PFSK-1 (cell line): ENCODE data around the gene MPND.

Source experiments
- FOXP2 ChIP-seq: optimal IDR thresholded peaks from 2 replicates; pipeline ENCODE3; 2011; ENCODE audit warnings: borderline replicate concordance, control low read depth, inconsistent platforms; ENCODE audit not compliant: insufficient read depth; ENCODE audit errors: extremely low read length, extremely low read depth
- POLR2AphosphoS5 ChIP-seq: IDR thresholded peaks from 2 replicates; pipeline ENCODE4 v1.6.1; 2012; ENCODE audit warnings: low read depth, mild to moderate bottlenecking, control low read depth, low read length, moderate library complexity
- REST ChIP-seq, 2 experiments: IDR thresholded peaks; 2 replicates each; pipeline versions ENCODE4 v1.6.1 to v1.8.0; 2011 to 2012; ENCODE audit warnings: low read depth in 2 of 2, low read length in 2 of 2, control low read depth in 1 of 2, inconsistent platforms in 1 of 2, mild to moderate bottlenecking in 1 of 2, moderate library complexity in 1 of 2; ENCODE audit not compliant: insufficient read depth in 1 of 2
- SIN3A ChIP-seq: IDR thresholded peaks from 2 replicates; pipeline ENCODE4 v1.6.1; 2012; ENCODE audit warnings: mild to moderate bottlenecking, low read length, moderate library complexity, borderline replicate concordance; ENCODE audit not compliant: insufficient read depth
- TAF1 ChIP-seq: IDR thresholded peaks from 2 replicates; pipeline ENCODE4 v1.6.1; 2012; ENCODE audit warnings: low read length, control low read depth, borderline replicate concordance; ENCODE audit not compliant: insufficient read depth

The MPND gene

GRCh38 chr19:4399812-4400134 is 56.4 kb downstream of the MPND start:
- TF ChIP-seq FOXP2, result no peak
- no peak for TF ChIP-seq SIN3A

- TF ChIP-seq TAF1, result peak; percentile 44; the same call in 1 of the 2 replicates
- TF ChIP-seq SIN3A, result 0 out of 2 replicates have a peak, but pooled peaks have one; percentile 24
- TF ChIP-seq FOXP2, result peak; percentile 81
- TF ChIP-seq REST (IDR thresholded peaks at IDR 0.05; ENCODE audit: insufficient read depth in 1 of 2, low read depth in 2 of 2, low read length in 2 of 2), result no peak
- no peak for TF ChIP-seq POLR2AphosphoS5
These were observed 57.0 kb downstream of the MPND start, which contains the start of gene SH3GL1 for GRCh38 chr19:4400135-4400936. Gene SH3GL1, minus strand, starts transcription at chr19:4400547. Its CDS starts 179 bp downstream, at chr19:4400368.

- TF ChIP-seq REST (IDR thresholded peaks at IDR 0.05; ENCODE audit: insufficient read depth in 1 of 2, low read depth in 2 of 2, low read length in 2 of 2) (no peak), SIN3A (no peak), POLR2AphosphoS5 (no peak), FOXP2 (no peak), TAF1 (no peak)
These were observed 58.4 kb downstream of the MPND start for GRCh38 chr19:4401769-4402170.

DNA sequence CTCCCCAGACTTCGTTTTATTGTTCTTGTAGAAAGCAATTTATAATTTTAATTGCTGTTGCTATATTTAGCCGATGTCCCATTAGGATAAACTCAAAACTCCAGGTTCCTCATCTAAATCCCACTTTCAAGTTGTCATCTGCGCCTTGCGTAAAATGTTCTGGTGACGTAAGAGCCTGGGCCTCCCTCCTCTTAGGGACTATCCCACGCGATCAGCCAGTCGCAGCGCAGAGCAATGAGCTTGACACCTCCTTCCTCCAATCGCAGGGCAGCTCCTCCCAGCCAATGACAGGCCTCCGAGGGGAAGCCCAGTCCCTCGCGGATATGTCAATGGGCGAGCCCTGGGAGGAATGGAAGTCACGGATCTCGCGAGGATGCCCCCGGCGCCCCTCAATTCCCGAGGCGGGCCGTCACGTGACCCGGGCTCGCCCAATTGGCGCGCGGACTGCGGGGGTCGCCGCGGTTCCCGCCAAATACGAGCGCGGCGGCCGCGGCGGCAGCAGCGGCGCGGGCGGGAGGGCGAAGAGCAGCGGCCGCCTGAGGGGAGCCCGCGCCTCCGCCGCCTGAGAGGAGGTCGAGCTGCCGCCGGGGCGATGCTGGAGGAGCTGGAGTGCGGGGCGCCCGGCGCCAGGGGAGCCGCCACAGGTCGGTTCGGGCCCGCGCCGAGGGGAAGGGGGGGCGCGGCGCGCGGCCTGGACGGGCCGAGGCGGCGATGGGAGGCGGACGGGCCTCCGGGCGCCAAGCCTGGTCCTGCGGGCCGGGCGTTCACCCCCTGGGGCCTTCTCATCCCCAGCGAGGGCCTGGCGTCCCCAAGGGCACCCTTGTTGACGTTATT is 59.0 kb downstream of the MPND start, which contains the start of gene CHAF1A:
Gene CHAF1A (plus strand): TSS at position 470 of the 834 bp plus-strand sequence. CDS start 123 bp downstream, at position 593.
- peak; percentile 60; the same call in 1 of the 2 replicates for TF ChIP-seq POLR2AphosphoS5
- TF ChIP-seq REST (IDR thresholded peaks at IDR 0.05; ENCODE audit: insufficient read depth in 1 of 2, low read depth in 2 of 2, low read length in 2 of 2), result no peak
- peak; percentile 41 for TF ChIP-seq SIN3A
- TF ChIP-seq TAF1, result peak; percentile 67; the same call in 1 of the 2 replicates
- TF ChIP-seq FOXP2, result peak; percentile 59

DNA sequence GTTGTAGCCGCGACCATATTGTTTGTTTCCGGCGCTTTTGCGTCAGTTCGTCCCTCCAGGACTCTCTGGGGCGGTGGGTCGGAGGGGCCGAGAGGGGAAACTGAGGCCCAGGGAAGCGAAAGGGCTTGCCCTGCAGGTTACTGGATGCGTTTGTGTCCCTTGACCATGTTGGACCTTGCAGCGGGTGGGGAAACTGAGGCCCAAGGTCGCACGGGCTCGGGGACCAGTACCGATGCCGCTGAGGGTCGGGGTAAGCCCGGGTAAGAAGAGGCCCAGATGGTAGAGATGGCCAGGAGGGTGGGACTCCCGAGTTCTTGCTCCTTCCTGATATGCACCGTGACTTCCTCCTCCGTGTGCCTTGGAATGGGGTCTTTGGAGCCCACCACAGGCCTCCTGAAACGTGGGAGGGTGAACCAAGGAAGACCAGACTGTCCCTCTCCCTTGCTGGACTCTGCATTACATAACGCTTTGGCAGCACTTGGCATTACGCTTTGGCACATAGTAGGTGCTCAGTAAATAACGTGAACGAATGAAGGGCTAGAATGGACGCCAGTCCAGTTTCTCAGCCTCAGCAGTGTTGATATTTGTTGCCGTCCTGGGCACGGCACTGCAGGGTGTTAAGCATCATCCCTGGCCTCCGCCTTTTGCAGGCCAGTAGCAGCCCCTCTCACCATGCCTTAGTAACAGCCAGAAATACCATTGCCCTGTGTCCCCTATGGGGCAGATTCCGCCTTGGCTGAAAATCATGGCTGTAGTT is 59.8 kb downstream of the MPND start:
- TF ChIP-seq TAF1, result no peak
- TF ChIP-seq POLR2AphosphoS5, result 0 out of 2 replicates have a peak, but pooled peaks have one; percentile 14
- no peak for TF ChIP-seq FOXP2
- TF ChIP-seq REST (IDR thresholded peaks at IDR 0.05; ENCODE audit: insufficient read depth in 1 of 2, low read depth in 2 of 2, low read length in 2 of 2), result no peak
- no peak for TF ChIP-seq SIN3A
